Gastrocnemius medialis (tissue), 4 donors: Measurements from ENCODE around the gene POLG.

Source experiments
- POLR2A ChIP-seq, 2 donors: fragments of 450-650 bp; IDR thresholded peaks; one replicate each; pipeline ENCODE4 v1.6.1; 2017; ENCODE audit warnings: antibody characterized with exemption in 2 of 2, mild to moderate bottlenecking in 2 of 2, moderate library complexity in 2 of 2
- TF ChIP-seq, protein P1 (sequence below), 5 experiments: fragments of 450-650 bp in 3 of 5; fragments of 200-600 bp in 2 of 5; sonication (generic) in 2 of 5; IDR thresholded peaks in 4 of 5; conservative IDR thresholded peaks in 1 of 5; 1 replicate in 4 of 5; 2 replicates in 1 of 5; pipeline ENCODE4 v1.5.1; 2016 to 2019; ENCODE audit warnings: antibody characterized with exemption in 5 of 5, mild to moderate bottlenecking in 3 of 5, moderate library complexity in 3 of 5

DNA sequence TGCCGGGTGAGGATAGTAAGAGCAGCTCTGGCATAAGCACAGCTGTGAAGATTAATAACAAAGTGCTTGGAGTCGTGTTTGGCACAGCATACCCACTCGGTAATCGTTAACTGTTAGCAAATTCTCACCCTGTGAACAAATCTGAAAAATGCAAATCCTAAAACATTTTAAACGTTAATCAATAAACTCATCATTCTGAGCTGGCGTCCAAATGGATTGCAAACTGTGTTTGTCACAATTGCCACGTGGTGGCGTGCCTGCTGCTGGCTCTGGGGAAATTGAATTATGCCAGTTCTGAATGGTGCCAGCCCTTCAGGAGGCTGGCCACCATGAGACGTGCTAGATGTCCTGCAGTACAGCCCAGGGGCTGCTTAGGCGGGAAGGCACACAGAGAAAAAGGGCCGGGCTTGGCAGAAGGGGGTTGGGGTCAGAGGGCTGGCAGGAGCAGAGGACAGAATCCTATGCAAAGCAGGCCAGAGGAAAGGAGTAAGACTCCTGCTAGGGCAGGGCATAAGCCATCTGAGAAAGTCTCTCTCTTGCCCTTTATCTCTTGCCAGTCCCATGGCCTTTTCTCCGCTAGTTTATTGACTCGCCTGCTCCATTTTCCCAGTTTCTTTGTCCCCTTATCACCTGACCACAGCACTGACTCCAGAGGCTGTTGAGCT is 22.1 kb upstream of the POLG start:
- no peak for TF ChIP-seq POLR2A (IDR thresholded peaks at IDR 0.05)
- TF ChIP-seq, protein P1, sequence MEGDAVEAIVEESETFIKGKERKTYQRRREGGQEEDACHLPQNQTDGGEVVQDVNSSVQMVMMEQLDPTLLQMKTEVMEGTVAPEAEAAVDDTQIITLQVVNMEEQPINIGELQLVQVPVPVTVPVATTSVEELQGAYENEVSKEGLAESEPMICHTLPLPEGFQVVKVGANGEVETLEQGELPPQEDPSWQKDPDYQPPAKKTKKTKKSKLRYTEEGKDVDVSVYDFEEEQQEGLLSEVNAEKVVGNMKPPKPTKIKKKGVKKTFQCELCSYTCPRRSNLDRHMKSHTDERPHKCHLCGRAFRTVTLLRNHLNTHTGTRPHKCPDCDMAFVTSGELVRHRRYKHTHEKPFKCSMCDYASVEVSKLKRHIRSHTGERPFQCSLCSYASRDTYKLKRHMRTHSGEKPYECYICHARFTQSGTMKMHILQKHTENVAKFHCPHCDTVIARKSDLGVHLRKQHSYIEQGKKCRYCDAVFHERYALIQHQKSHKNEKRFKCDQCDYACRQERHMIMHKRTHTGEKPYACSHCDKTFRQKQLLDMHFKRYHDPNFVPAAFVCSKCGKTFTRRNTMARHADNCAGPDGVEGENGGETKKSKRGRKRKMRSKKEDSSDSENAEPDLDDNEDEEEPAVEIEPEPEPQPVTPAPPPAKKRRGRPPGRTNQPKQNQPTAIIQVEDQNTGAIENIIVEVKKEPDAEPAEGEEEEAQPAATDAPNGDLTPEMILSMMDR (IDR thresholded peaks at IDR 0.05 in 4 of 5, conservative IDR thresholded peaks at IDR 0.05 in 1 of 5) = peak in 1 of 5 experiments; percentile 8
